Endothelial cell of umbilical vein (primary cell): ENCODE results near the gene ZNF614. TPM values are rescaled to one million over a fixed set of nuclear protein-coding genes. Genes with fewer than 3 reads are reported as not detected.

ENCODE experiments used
- Bru-seq: library from RNA; stranded (reverse); fragments of 400-500 nt; gene quantifications from one replicate; lab custom pipeline; 2021; lab: Mats Ljungman, UMichigan
- BruChase-seq, 2 experiments: library from RNA; stranded (reverse); fragments of 400-500 nt; gene quantifications; one replicate each; lab custom pipeline; 2021; lab: Mats Ljungman, UMichigan
- BruUV-seq: library from RNA; stranded (reverse); fragments of 400-500 nt; replicated peaks from 2 replicates; lab custom pipeline; 2021; lab: Mats Ljungman, UMichigan
- CTCF ChIA-PET: fragments of 300-600, 350-600 bp; sonication (Branson Sonifier 250); formaldehyde crosslinking; loops from one replicate; lab custom pipeline; 2021; ENCODE audit warnings: antibody characterized with exemption, inconsistent platforms; lab: Charles Lee
- POLR2A ChIA-PET: fragments of 300-600, 350-600 bp; sonication (Branson Sonifier 250); formaldehyde crosslinking; loops from one replicate; lab custom pipeline; 2021; ENCODE audit warnings: antibody characterized with exemption, inconsistent platforms; lab: Charles Lee
- DNase-seq: peaks from one replicate; pipeline ENCODE4 v3.0.0-alpha.2; 2011; ENCODE audit warnings: low read depth, low spot score
- FAIRE-seq: peaks from 2 replicates; lab custom pipeline; 2011; peaks lifted over from hg19 to GRCh38; lab: Jason Lieb, UNC
- H2AFZ ChIP-seq: 2 replicates; pipeline ENCODE4 v1.6.0; 2012; ENCODE audit warnings: low read depth, low read length, control low read depth, inconsistent platforms
- H3K27ac ChIP-seq: 2 replicates; pipeline ENCODE4 v1.5.1; 2011; ENCODE audit warnings: low read depth, mild to moderate bottlenecking, control low read depth, low read length, moderate library complexity; ENCODE audit not compliant: insufficient read depth
- H3K27me3 ChIP-seq, 2 experiments: 2 replicates each; pipeline versions ENCODE4 v1.6.0 to v1.6.1; 2011; ENCODE audit warnings: low read length in 2 of 2, mixed read lengths in 1 of 2; ENCODE audit not compliant: control insufficient read depth in 2 of 2, insufficient read depth in 2 of 2
- H3K36me3 ChIP-seq, 2 experiments: 2 replicates in 1 of 2; 3 replicates in 1 of 2; pipeline ENCODE4 v1.5.1; 2011; ENCODE audit warnings: low read length in 2 of 2, mild to moderate bottlenecking in 1 of 2, moderate library complexity in 1 of 2; ENCODE audit not compliant: control insufficient read depth in 2 of 2, insufficient read depth in 2 of 2; ENCODE audit errors: extremely low read depth in 1 of 2
- H3K4me1 ChIP-seq: 3 replicates; pipeline ENCODE4 v1.5.1; 2011; ENCODE audit warnings: mild to moderate bottlenecking, low read length; ENCODE audit not compliant: control insufficient read depth, insufficient read depth; ENCODE audit errors: extremely low read depth
- H3K4me2 ChIP-seq: 2 replicates; pipeline ENCODE4 v1.6.1; 2011; ENCODE audit warnings: low read length, control low read depth, mixed read lengths; ENCODE audit not compliant: insufficient read depth
- H3K4me3 ChIP-seq, 3 experiments: fragments of 200-600 bp in 1 of 3; sonication (generic), shearing (Covaris generic) in 1 of 3; replicated peaks in 1 of 3; 2 replicates each; pipeline ENCODE4 v1.5.1; 2011 to 2016; ENCODE audit warnings: control low read depth in 3 of 3, low read length in 3 of 3, mild to moderate bottlenecking in 2 of 3, inconsistent platforms in 1 of 3, low read depth in 1 of 3, moderate library complexity in 1 of 3; ENCODE audit not compliant: insufficient read depth in 1 of 3
- H3K79me2 ChIP-seq: 2 replicates; pipeline ENCODE4 v1.6.0; 2012; ENCODE audit warnings: low read length, inconsistent platforms; ENCODE audit not compliant: control insufficient read depth, insufficient read depth
- H3K9ac ChIP-seq: replicated peaks from 2 replicates; pipeline ENCODE3; 2011; ENCODE audit warnings: low read length, control low read depth; ENCODE audit not compliant: insufficient read depth; ENCODE audit errors: extremely low read depth
- H3K9me1 ChIP-seq: replicated peaks from 3 replicates; pipeline ENCODE4 v1.6.0; 2011; ENCODE audit warnings: mild to moderate bottlenecking, low read length; ENCODE audit not compliant: control insufficient read depth, insufficient read depth; ENCODE audit errors: extremely low read depth
- H3K9me3 ChIP-seq: replicated peaks from 2 replicates; pipeline ENCODE4 v1.5.1; 2012; ENCODE audit warnings: low read length, inconsistent platforms; ENCODE audit not compliant: control insufficient read depth, insufficient read depth
- H4K20me1 ChIP-seq: replicated peaks from 2 replicates; pipeline ENCODE3; 2011; ENCODE audit warnings: mild to moderate bottlenecking, low read length; ENCODE audit not compliant: control insufficient read depth, insufficient read depth; ENCODE audit errors: extremely low read depth
- EZH2 ChIP-seq: IDR thresholded peaks from 2 replicates; pipeline ENCODE4 v1.6.1; 2012; ENCODE audit warnings: borderline replicate concordance, low read depth, mild to moderate bottlenecking, moderate library complexity, low read length, inconsistent platforms; ENCODE audit not compliant: severe bottlenecking
- FOS ChIP-seq: IDR thresholded peaks from 2 replicates; pipeline ENCODE4 v1.6.1; 2011; ENCODE audit warnings: mild to moderate bottlenecking, low read length, moderate library complexity, borderline replicate concordance; ENCODE audit not compliant: insufficient read depth
- GATA2 ChIP-seq: IDR thresholded peaks from 2 replicates; pipeline ENCODE4 v1.7.0; 2011; ENCODE audit warnings: low read depth, mild to moderate bottlenecking, moderate library complexity, mixed read lengths, low read length; ENCODE audit not compliant: insufficient read length, insufficient read depth
- JUN ChIP-seq: IDR thresholded peaks from 2 replicates; pipeline ENCODE4 v1.6.1; 2011; ENCODE audit warnings: borderline replicate concordance, low read depth; ENCODE audit not compliant: insufficient read length, insufficient read depth
- MYC ChIP-seq: IDR thresholded peaks from one replicate; pipeline ENCODE4 v1.6.1; 2011; ENCODE audit warnings: mild to moderate bottlenecking, low read depth, low read length
- POLR2A ChIP-seq: IDR thresholded peaks from 2 replicates; pipeline ENCODE4 v1.6.1; 2012; ENCODE audit warnings: low read depth, mild to moderate bottlenecking, control low read depth, low read length
- POLR2AphosphoS5 ChIP-seq: IDR thresholded peaks from 2 replicates; pipeline ENCODE4 v1.6.1; 2012; ENCODE audit warnings: low read depth, mild to moderate bottlenecking, control low read depth, low read length, moderate library complexity; ENCODE audit not compliant: insufficient read depth
- dilution Hi-C: fragments of 300-500 bp; cut with MboI; formaldehyde crosslinking; loops from one replicate; pipeline ENCODE4 v1.15.0; 2019; ENCODE audit warnings: low sequenced_read_pairs; ENCODE audit not compliant: extremely low pct_ligation_motif_present
- intact Hi-C: fragments of 100-400 bp; cut with micrococcal nuclease; formaldehyde crosslinking; loops from one replicate; pipeline ENCODE4 v1.10.0; 2022
- long read RNA-seq: library from polyadenylated mRNA; stranded (forward); transcript quantifications from one replicate; pipeline ENCODE4 v2.0.0, GENCODE V29; 2021
- polyA minus RNA-seq, 3 experiments: library from RNA; depleted of rRNA, polyadenylated mRNA; stranded (reverse); fragments of >200 nt; gene quantifications; 1 replicate in 1 of 3; 2 replicates in 2 of 3; pipeline ENCODE4 v1.2.3, GENCODE V29; 2011
- polyA plus RNA-seq, 4 experiments: library from polyadenylated mRNA; depleted of rRNA in 3 of 4; stranded (reverse) in 3 of 4; unstranded in 1 of 4; fragments of >200 nt; gene quantifications; 2 replicates each; pipeline versions ENCODE4 v1.2.1 to v1.2.3, GENCODE V29; 2011 to 2012; ENCODE audit warnings: missing spikeins in 1 of 4
- total RNA-seq: library from RNA; stranded (reverse); gene quantifications from 2 replicates; pipeline ENCODE4 v1.2.3, GENCODE V29; 2021
- TF ChIP-seq, protein P1 (sequence below), 2 donors: IDR thresholded peaks; 1 replicate in 1 of 2; 2 replicates in 1 of 2; pipeline ENCODE4 v1.5.1; 2011; ENCODE audit warnings: low read length in 2 of 2, mild to moderate bottlenecking in 2 of 2, moderate library complexity in 2 of 2, control low read depth in 1 of 2, inconsistent platforms in 1 of 2, low read depth in 1 of 2; ENCODE audit not compliant: insufficient read depth in 1 of 2; ENCODE audit errors: extremely low read depth in 1 of 2
- TF ChIP-seq, protein P2 (sequence below): IDR thresholded peaks from 2 replicates; pipeline ENCODE4 v1.6.1; 2011; ENCODE audit not compliant: insufficient read depth, insufficient read length

The ZNF614 gene
- total RNA-seq (5.6 and 7.8 TPM in 2 replicates), polyA plus RNA-seq (2.1 and 2.5 TPM in 2 replicates), polyA minus RNA-seq (4.2 and 4.6 TPM in 2 replicates), Bru-seq, nascent RNA (percentile 74 among the genes with signal in this experiment), BruChase-seq, experiment 1, labeled RNA remaining after a 6-hour chase (percentile 64 among the genes with signal in this experiment), BruChase-seq, experiment 2, labeled RNA remaining after a 2-hour chase (percentile 74 among the genes with signal in this experiment)
- polyA plus RNA-seq (2011; cell fraction: cytosol; rRNA removed): 2.8 and 3.5 TPM in 2 replicates
- 5.1 TPM in 2 replicates for polyA plus RNA-seq (2011; cell fraction: nucleus; rRNA removed)
- polyA plus RNA-seq (2012): 4.8 and 5.8 TPM in 2 replicates
- 2.8 TPM for polyA minus RNA-seq (2011; cell fraction: cytosol; rRNA and poly(A)+ RNA removed)
- polyA minus RNA-seq (2011; cell fraction: nucleus; rRNA and poly(A)+ RNA removed): 4.0 and 5.6 TPM in 2 replicates
- long read RNA-seq, full-length matches to known transcripts: 11 of 15 reads
- long read RNA-seq, partial matches to known transcripts: 1 of 15 reads
- long read RNA-seq, other reads (novel, unspliced or antisense): 3 of 15 reads

DNA sequence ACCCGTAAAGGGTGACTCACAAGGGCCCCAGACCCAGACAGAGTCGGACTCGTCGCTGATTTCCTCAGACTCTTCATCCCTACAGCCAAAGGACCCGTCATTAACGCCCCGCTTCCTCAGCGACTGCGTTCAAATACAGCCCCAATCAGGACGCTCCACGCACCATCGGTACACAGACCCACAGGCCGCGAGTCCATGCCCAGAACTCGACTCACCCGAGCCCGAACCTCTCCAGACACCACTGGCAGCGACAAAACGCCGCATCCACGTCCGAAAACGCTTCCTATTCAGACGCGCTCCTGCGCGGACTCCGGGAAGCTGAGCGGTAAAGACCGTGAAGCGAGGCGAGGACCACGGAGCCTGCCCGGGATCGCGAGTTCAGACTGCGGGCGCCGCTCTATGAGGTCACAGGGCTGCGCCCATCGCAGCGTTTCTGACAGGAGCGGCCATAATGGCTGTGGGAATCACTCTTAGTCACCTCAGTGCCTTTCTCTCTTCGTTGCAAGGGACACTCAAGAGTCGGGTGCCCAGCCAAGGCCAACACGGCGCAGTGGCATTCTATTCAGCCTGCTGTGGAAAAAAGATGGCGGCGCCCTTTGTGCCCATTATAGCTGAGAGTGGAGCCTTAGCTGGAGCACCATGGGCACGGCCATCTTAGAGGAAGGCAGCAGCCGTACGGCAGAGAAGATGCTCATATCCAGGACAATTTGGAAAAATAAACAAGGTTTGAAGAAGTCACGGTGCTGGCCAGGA is at the start of gene ZNF614:
TSS of gene ZNF614 (minus strand) at position 353 of the 753 bp plus-strand sequence. CDS start 2,634 bp downstream, outside the sequence.
- Histone ChIP-seq H3K36me3 (peaks cover 0 to 7% of the 10 kb centered on the region in 2 experiments), H3K9ac (peak within 1 kb of the TSS; percentile 95), H3K4me1 (peaks cover 6% of the 10 kb centered on the region), H3K9me1 (no peaks in the 10 kb centered on the region), H4K20me1 (no peaks in the 10 kb centered on the region), H2AFZ (peak within 1 kb of the TSS; percentile 99), H3K27ac (peak within 1 kb of the TSS; percentile 93), H3K27me3 (no peaks in the 10 kb centered on the region), H3K9me3 (peaks cover 2% of the 10 kb centered on the region), H3K4me3 (peak within 1 kb of the TSS; percentile 59 to 90 (median 87)), H3K79me2 (peaks cover 10% of the 10 kb centered on the region), H3K4me2 (peak within 1 kb of the TSS; percentile 95)
- TF ChIP-seq MYC (peak; percentile 14), GATA2 (no peak), JUN (no peak), POLR2AphosphoS5 (peak; percentile 63), EZH2 (no peak), POLR2A (peak; percentile 86), FOS (peak; percentile 4)
- TF ChIP-seq, protein P1, sequence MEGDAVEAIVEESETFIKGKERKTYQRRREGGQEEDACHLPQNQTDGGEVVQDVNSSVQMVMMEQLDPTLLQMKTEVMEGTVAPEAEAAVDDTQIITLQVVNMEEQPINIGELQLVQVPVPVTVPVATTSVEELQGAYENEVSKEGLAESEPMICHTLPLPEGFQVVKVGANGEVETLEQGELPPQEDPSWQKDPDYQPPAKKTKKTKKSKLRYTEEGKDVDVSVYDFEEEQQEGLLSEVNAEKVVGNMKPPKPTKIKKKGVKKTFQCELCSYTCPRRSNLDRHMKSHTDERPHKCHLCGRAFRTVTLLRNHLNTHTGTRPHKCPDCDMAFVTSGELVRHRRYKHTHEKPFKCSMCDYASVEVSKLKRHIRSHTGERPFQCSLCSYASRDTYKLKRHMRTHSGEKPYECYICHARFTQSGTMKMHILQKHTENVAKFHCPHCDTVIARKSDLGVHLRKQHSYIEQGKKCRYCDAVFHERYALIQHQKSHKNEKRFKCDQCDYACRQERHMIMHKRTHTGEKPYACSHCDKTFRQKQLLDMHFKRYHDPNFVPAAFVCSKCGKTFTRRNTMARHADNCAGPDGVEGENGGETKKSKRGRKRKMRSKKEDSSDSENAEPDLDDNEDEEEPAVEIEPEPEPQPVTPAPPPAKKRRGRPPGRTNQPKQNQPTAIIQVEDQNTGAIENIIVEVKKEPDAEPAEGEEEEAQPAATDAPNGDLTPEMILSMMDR (IDR thresholded peaks at IDR 0.05; ENCODE audit: extremely low read depth in 1 of 2, insufficient read depth in 1 of 2, low read depth in 1 of 2, low read length in 2 of 2): no peak
- TF ChIP-seq, protein P2, sequence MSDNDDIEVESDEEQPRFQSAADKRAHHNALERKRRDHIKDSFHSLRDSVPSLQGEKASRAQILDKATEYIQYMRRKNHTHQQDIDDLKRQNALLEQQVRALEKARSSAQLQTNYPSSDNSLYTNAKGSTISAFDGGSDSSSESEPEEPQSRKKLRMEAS: peak; percentile 17
- intact Hi-C loops (loop anchor here (1.0 to 5.0 kb wide), 7 partner anchors 20 to 209 kb away; partner anchors contain the start of genes PPP2R1A, ZNF350, ZNF432 and ZNF613), dilution Hi-C loops (no loop called here)
- DNase-seq (peak; percentile 92), FAIRE-seq (peak; percentile 92)
- TSS peak; percentile 56 for BruUV-seq
- CTCF ChIA-PET: no interaction called here
- POLR2A ChIA-PET: interaction anchor here (0.9 to 1.1 kb wide), 3 partner anchors 20 to 162 kb away, joined by 3 to 5 read pairs (median 4); partner anchors contain the start of genes PPP2R1A, ZNF432 and ZNF615
